Hepatocyte (in vitro differentiated cells): ENCODE results near the gene ZMYND10.

Source experiments
- CTCF ChIP-seq: fragments of 200-600 bp; sonication (generic); IDR thresholded peaks from 2 replicates; pipeline ENCODE4 v1.5.1; 2016; ENCODE audit warnings: antibody characterized with exemption, mild to moderate bottlenecking; ENCODE audit not compliant: poor library complexity
- EZH2 ChIP-seq: fragments of 200-600 bp; sonication (generic); IDR thresholded peaks from 2 replicates; pipeline ENCODE4 v1.6.1; 2016; ENCODE audit warnings: antibody characterized with exemption, mild to moderate bottlenecking, borderline replicate concordance
- EZH2phosphoT487 ChIP-seq: fragments of 200-600 bp; sonication (generic); IDR thresholded peaks from one replicate; pipeline ENCODE4 v1.6.1; 2018; ENCODE audit warnings: antibody characterized with exemption, mild to moderate bottlenecking, low read depth, moderate library complexity; ENCODE audit not compliant: unreplicated experiment, severe bottlenecking

GRCh38 chr3:50319894-50320625, 25.5 kb downstream of the ZMYND10 start:
- TF ChIP-seq EZH2phosphoT487 (no peak), EZH2 (no peak), CTCF (no peak)
